Activated CD4-positive, alpha-beta memory T cell treated with anti-CD3 and anti-CD28 coated beads for 36 hours (primary cell): Measurements from ENCODE around the gene TPP1. TPM values are rescaled to one million over a fixed set of nuclear protein-coding genes. Genes with fewer than 3 reads are reported as not detected.

Source experiments
- CTCF ChIA-PET: fragments of 350-600 bp; sonication (Branson Sonifier 250); formaldehyde crosslinking; loops from one replicate; lab custom pipeline; 2021; ENCODE audit warnings: antibody characterized with exemption, inconsistent platforms; lab: Charles Lee
- POLR2A ChIA-PET: fragments of 350-600 bp; sonication (Branson Sonifier 250); formaldehyde crosslinking; loops from one replicate; lab custom pipeline; 2021; ENCODE audit warnings: antibody characterized with exemption; lab: Charles Lee
- DNase-seq: peaks from one replicate; pipeline ENCODE4 v3.0.0-alpha.2; 2020
- H3K27ac Mint-ChIP-seq: one replicate; pipeline ENCODE4 v1.8.0; 2021; ENCODE audit warnings: mixed read lengths
- H3K27me3 Mint-ChIP-seq: one replicate; pipeline ENCODE4 v1.8.0; 2021; ENCODE audit warnings: mixed read lengths
- H3K36me3 Mint-ChIP-seq: one replicate; pipeline ENCODE4 v1.8.0; 2021; ENCODE audit warnings: mixed read lengths
- H3K4me1 Mint-ChIP-seq: one replicate; pipeline ENCODE4 v1.8.0; 2021; ENCODE audit warnings: low read depth, mixed read lengths
- H3K4me3 Mint-ChIP-seq: one replicate; pipeline ENCODE4 v1.8.0; 2021; ENCODE audit warnings: mild to moderate bottlenecking, mixed read lengths
- H3K9me3 Mint-ChIP-seq: one replicate; pipeline ENCODE4 v1.8.0; 2021; ENCODE audit warnings: mixed read lengths
- intact Hi-C: fragments of 100-400 bp; cut with micrococcal nuclease; formaldehyde crosslinking; loops from one replicate; pipeline ENCODE4 v1.15.1; 2023
- total RNA-seq, 2 experiments: library from RNA; stranded (reverse); gene quantifications; one replicate each; pipeline ENCODE4 v1.2.3, GENCODE V29; 2021

TPP1 gene
- total RNA-seq, 2 experiments from 2014 or later: 53.2 to 56.6 TPM

DNA sequence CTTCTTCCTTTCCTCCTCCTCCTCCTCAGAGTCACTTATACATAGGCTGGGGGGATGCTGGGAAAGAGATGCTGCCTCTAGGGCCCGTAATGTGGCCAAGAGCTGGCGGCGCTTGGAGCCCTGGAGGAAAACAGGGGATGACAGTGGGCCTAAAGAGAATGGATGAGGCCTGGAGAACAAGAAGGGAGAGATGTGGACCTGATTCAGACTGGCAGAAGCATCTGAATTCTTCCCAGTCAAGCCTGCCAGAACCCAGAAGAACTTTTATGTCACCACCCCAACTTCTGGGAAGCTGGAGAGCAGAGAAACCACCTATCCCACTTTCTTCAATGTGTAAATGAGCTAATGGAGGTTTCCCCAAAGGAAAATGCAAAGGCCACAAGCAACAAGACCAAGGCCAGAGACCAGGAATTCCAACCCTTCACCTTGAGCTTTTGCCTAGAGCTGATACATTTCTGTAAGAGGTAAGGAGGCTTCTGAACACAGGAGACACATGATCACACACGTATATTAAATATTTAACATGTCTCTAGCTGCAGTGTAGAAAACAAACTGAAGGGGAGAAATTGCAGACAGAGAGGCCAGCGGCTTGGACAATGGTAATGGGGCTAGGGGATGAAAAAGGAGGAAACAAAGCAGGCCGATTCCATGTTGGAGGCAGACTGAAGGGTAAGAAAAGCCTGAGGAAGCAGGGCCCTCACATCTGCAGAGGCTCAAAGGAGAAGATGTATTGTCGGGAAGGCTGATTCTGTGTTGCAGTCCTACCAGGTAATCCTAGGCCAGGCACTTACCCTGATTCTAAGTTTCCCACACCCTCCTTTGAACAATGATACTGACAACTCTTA, 16.9 kb downstream of the TPP1 start:
- DNase-seq: no peak
- H3K36me3 Mint-ChIP-seq: peaks cover 30% of the 10 kb centered on the region
- intact Hi-C loops: loop anchor here (2.0 kb wide), 1 partner anchor 72 kb away; no protein-coding TSS in a partner anchor
- H3K4me3 Mint-ChIP-seq: no peak overlapping the region
- H3K27me3 Mint-ChIP-seq: no peaks in the 10 kb centered on the region
- CTCF ChIA-PET: interaction anchor here (1.0 to 3.5 kb wide), 6 partner anchors 10 to 104 kb away, joined by 3 to 36 read pairs (median 10); partner anchors contain the start of genes MRPL17, TAF10 and TPP1
- H3K27ac Mint-ChIP-seq: peak overlapping the region; percentile 2
- POLR2A ChIA-PET: interaction anchor here (0.6 to 2.9 kb wide), 3 partner anchors 8 to 81 kb away, joined by 3 to 20 read pairs (median 13); partner anchors contain the start of genes MRPL17 and TPP1
- no peaks in the 10 kb centered on the region for H3K9me3 Mint-ChIP-seq
- peaks cover 33% of the 10 kb centered on the region for H3K4me1 Mint-ChIP-seq

DNA sequence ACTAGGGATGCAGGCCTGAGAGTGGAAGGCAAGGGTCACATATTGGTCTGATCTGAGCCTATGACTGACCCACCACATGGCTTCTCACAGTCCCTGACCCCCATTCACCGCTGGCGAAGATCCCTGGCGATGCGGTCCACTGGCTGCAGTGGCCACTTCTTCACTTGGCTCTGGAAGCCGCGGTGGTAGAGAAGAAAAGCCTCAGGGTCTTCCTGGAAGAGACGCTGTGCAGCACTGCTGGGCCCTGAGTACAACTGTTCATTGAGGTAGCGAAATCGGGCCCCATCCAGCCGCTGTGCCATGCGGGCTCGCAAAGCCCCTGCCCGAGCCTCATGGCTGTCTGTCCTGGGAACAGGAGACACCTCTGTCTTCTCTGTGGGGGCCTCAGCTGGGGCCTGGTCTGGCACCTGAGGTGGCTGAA, 18.2 kb downstream of the TPP1 start:
- Mint-ChIP-seq H3K9me3 (no peaks in the 10 kb centered on the region), H3K4me3 (no peak overlapping the region), H3K4me1 (peaks cover 34% of the 10 kb centered on the region), H3K27ac (no peak overlapping the region), H3K36me3 (peaks cover 31% of the 10 kb centered on the region), H3K27me3 (no peaks in the 10 kb centered on the region)
- ChIA-PET CTCF (interaction anchor here (0.6 to 1.0 kb wide), 2 partner anchors 70 to 918 kb away, joined by 3 to 5 read pairs; no protein-coding TSS in a partner anchor), POLR2A (no interaction called here)
- DNase-seq: no peak
- intact Hi-C loops: no loop called here

DNA sequence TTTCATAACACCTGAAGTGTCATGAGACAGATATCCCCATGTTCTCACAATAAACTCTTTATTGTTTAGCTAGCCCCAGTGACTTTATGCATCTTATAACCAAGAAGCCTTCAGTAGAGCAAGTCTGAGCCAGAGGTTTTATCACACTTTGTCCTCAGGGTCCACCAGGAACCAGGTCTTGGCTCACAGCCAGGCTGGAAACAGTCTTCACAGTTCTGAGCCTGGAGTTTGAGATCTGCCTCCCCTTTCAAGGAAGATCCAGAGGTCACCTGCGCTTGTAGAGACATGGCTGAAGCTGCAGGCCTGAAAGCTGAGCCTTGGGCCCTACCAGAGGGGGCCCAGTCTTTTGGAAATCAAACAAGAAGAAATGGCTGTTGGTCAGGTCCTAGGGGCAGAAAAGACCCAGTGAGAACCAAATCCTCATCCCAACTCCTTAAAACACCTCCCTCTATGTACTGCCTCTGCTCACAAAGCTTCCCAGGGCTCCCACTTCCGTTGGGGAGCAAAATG, 19.3 kb downstream of the TPP1 start:
- intact Hi-C loops: no loop called here

DNA sequence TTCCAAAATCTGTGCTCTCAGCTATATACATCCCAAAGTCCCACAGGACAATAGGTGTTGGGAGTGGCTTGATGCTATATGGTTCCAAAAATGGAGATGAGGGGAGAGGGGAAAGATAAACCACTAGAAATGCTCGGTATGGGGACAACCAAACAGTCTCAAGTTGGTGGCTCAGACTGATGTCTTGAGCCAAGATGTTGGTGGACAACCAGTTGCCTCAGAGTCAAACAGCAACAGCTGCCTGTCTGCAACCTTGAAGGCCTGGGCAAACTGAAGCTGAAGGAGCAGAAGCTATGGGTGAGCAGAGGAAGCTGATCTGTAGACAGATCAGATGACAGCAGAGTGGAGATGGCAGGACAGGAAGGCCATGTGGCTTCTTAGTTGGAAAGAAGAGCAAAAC, 19.8 kb downstream of the TPP1 start:
- intact Hi-C loops: no loop called here
- POLR2A ChIA-PET: interaction anchor here (0.7 kb wide), 1 partner anchor 10 kb away, joined by 4 read pairs; no protein-coding TSS in a partner anchor
- CTCF ChIA-PET: interaction anchor here (0.9 to 1.1 kb wide), 4 partner anchors 68 to 158 kb away, joined by 3 read pairs; partner anchors contain the start of gene MRPL17
- Mint-ChIP-seq H3K4me1 (peaks cover 40% of the 10 kb centered on the region), H3K36me3 (peaks cover 34% of the 10 kb centered on the region), H3K9me3 (no peaks in the 10 kb centered on the region), H3K27ac (no peak overlapping the region), H3K4me3 (no peak overlapping the region), H3K27me3 (no peaks in the 10 kb centered on the region)
- no peak for DNase-seq

More for the DNA sequence above, 19.3 kb downstream of the TPP1 start:
- peaks cover 37% of the 10 kb centered on the region for H3K4me1 Mint-ChIP-seq
- CTCF ChIA-PET: interaction anchor here (1.0 to 1.1 kb wide), 3 partner anchors 69 to 158 kb away, joined by 3 read pairs; partner anchors contain the start of gene MRPL17
- no peaks in the 10 kb centered on the region for H3K27me3 Mint-ChIP-seq
- no peak for DNase-seq
- H3K36me3 Mint-ChIP-seq: peaks cover 31% of the 10 kb centered on the region
- no peak overlapping the region for H3K4me3 Mint-ChIP-seq
- H3K27ac Mint-ChIP-seq: no peak overlapping the region
- POLR2A ChIA-PET: interaction anchor here (0.7 to 0.8 kb wide), 2 partner anchors 9 to 67 kb away, joined by 3 to 4 read pairs; no protein-coding TSS in a partner anchor
- no peaks in the 10 kb centered on the region for H3K9me3 Mint-ChIP-seq

DNA sequence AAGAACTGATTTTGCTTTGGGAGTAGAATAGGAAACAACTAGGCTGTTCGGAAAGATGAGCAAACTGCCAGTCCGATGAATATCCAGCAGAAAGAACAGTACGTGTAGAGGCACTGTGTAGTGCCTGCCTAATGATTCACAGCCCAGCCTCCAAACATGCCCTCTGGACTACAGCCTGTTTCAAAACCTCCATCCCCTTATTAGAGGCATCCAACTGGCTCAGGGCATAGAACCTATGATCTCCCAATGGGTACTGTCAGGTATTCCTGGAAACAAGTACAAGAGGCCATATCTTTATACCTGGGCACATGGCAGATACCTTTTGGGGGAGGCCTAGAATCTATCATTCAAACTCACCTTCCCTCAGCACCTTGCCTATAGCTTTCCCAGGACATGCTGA, 20.7 kb downstream of the TPP1 start:
- no peak overlapping the region for H3K27ac Mint-ChIP-seq
- POLR2A ChIA-PET: no interaction called here
- H3K36me3 Mint-ChIP-seq: peaks cover 40% of the 10 kb centered on the region
- DNase-seq: no peak
- peaks cover 48% of the 10 kb centered on the region for H3K4me1 Mint-ChIP-seq
- no peak overlapping the region for H3K4me3 Mint-ChIP-seq
- H3K27me3 Mint-ChIP-seq: no peaks in the 10 kb centered on the region
- intact Hi-C loops: no loop called here
- CTCF ChIA-PET: interaction anchor here (0.6 to 0.9 kb wide), 2 partner anchors 85 to 108 kb away, joined by 3 read pairs; partner anchors contain the start of gene MRPL17
- H3K9me3 Mint-ChIP-seq: no peaks in the 10 kb centered on the region

DNA sequence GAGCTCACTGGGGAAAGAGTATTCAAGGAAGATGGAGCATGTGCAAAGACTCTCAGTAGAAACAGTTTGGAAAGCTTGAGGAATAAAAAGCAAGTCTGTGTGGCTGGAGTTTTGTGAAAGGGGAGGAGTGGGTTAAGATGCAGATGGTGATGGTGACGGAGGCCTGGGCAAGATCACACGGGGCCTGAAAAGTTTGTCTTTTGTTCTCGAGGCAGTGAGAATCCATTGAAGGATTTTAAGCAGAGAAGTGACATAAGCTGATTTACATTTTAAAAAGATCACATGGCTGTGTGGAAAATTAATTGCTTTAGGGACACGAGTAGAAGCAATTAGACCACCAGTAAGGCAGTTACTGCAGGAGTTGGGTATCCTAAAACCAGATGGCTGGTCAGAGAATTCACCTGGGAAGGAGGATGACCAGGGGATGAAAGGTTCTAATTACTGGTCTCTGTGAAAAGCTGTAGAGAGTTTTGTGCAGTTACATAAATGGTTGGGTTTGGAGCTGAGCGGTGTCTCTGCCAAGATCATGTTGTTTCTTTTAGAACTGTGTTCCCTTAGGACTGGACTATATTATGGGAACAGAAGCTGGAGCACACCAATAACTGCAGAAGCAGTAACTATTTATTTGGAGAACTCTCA, 22.9 kb downstream of the TPP1 start:
- Mint-ChIP-seq H3K36me3 (peaks cover 45% of the 10 kb centered on the region), H3K9me3 (no peaks in the 10 kb centered on the region), H3K4me1 (peaks cover 37% of the 10 kb centered on the region), H3K27ac (peak overlapping the region; percentile 7), H3K4me3 (no peak overlapping the region), H3K27me3 (no peaks in the 10 kb centered on the region)
- intact Hi-C loops: no loop called here
- ChIA-PET POLR2A (interaction anchor here (2.4 kb wide), 1 partner anchor 9 kb away, joined by 5 read pairs; no protein-coding TSS in a partner anchor), CTCF (interaction anchor here (0.7 to 1.4 kb wide), 6 partner anchors 15 to 110 kb away, joined by 3 to 6 read pairs (median 4); partner anchors contain the start of genes MRPL17 and TAF10)
- DNase-seq: no peak

DNA sequence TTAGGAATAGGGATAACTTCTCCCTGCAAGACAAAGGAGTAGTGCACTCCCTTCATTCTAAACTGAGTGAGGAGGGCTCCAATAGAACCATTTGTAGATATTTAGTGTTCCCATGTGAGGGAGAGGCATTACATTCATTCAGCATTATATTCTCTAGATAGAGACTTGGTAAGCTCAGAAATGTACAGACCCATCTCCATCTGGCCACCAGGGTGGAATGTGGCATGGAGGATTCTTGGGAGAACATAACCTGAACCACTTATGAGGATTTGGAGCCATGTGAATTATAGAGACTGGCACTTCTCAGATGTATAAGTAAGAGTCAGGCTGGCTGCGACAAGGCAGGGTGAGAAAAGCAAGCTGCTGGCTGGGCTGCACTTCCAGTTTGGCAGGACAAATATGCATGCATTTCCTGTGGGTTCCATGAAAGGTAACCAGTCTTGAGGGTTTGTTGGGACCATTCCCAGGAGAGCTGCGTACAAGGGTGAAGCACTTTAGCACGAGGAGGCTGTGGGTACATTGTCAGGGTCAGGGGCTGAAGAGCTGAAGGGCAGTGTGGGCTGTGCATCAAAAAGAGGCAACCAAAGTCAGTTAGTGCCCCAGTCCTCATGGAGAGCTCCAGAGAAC, 25.0 kb downstream of the TPP1 start:
- Mint-ChIP-seq H3K9me3 (no peaks in the 10 kb centered on the region), H3K36me3 (peaks cover 41% of the 10 kb centered on the region)

DNA sequence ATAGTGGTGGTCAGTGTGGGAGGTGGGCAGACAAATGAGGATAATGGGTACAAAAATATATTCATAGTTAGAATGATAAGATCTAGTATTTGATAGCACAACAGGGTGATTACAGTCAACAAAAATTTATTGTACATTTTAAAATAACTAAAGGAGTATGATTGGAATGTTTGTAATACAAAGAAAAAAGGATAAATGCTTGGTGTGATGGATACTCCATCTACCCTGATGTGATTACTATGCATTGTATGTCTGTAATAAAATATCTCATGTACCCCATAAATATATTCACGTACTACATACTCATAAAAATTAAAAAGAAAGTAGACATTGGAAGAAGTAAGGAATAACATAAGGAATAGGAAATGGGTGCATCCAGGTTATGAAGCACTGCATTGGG, 31.2 kb downstream of the TPP1 start:
- H3K4me3 Mint-ChIP-seq: no peak overlapping the region
- intact Hi-C loops: no loop called here
- peaks cover 34% of the 10 kb centered on the region for H3K36me3 Mint-ChIP-seq
- ChIA-PET CTCF (no interaction called here), POLR2A (interaction anchor here (1.3 kb wide), 1 partner anchor 9 kb away, joined by 5 read pairs; no protein-coding TSS in a partner anchor)
- H3K27me3 Mint-ChIP-seq: no peaks in the 10 kb centered on the region
- peaks cover 20% of the 10 kb centered on the region for H3K9me3 Mint-ChIP-seq
- no peak for DNase-seq
- no peaks in the 10 kb centered on the region for H3K4me1 Mint-ChIP-seq
- H3K27ac Mint-ChIP-seq: no peak overlapping the region

More for the DNA sequence above, 25.0 kb downstream of the TPP1 start:
- intact Hi-C loops: no loop called here
- no peak overlapping the region for H3K27ac Mint-ChIP-seq
- peaks cover 29% of the 10 kb centered on the region for H3K4me1 Mint-ChIP-seq
- DNase-seq: no peak
- H3K4me3 Mint-ChIP-seq: no peak overlapping the region
- H3K27me3 Mint-ChIP-seq: no peaks in the 10 kb centered on the region
- ChIA-PET POLR2A (interaction anchor here (1.2 kb wide), 1 partner anchor 9 kb away, joined by 3 read pairs; no protein-coding TSS in a partner anchor), CTCF (interaction anchor here (0.6 to 1.8 kb wide), 5 partner anchors 89 to 215 kb away, joined by 3 to 4 read pairs (median 3); partner anchors contain the start of gene MRPL17)

DNA sequence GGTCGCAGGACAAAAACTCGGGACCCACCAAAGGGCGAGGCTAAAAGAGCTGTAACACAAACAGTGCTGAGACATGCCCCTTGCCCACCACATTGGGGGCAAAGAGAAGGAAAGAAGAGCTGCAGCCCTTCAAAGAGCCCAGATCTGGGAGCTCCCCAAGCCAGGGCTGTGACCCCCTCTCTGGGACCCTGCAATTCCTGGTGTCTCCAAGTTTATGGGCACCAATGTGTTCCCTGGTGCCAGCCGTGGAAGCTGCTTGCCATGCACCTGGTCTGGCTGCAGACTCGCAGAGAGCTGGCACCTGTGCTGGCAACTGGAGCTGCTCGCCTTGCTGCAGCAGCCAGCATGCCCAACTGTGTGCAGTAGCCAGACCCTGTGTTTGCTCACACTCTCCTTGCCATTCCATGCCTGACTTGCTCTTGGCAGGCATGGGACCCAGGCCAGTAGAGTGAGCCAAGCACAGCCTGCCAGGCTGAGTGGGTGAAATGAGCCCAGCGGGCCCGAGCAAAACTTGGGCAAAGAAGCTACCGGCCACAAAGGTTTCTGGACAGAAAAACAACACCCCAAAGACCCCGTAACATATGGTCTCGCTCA, 31.8 kb downstream of the TPP1 start:
- no peak overlapping the region for H3K4me3 Mint-ChIP-seq

DNA sequence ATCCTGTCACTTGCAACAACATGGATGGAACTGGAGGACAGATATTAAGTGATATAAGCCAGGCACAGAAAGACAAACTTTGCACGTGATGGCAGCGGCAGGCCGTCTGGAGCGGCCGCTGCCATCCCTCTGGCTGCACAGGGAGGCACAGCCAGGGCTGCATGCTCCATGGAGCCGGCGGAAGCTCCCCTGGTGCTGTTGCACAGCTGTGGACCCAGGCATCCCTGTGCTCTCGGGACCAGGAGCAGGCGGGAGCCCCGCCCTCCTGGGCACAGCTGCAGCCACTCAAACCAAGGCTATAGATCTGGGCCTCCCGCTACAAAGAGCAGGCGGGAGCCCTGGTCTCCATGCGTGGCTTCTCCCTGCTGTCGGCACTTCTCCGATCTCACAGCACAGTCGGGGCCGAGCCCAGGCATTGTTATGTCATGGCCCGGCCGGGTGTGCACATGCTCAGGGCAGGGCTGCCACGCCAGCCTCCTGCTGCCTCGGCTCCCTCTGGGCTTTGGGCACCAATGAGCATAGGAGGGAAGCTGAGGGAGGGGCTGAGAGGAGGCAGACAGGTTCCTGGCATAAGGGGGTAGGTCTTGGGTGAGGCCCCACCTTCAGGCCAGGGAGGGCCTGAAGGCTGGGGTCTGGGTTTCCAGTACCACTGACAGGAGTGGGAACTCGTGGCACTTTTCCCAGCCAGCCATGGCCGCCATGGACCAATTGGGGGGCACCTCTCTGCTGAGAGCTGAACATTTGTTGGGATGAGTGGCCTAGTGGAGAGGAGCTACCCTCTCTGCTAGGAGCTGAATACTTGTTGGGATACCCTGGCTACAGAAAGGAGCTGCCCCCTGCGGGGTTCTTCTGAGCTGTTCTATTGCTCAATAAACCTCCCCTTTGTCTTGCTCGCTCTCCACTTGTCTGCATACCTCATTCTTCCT, 32.5 kb downstream of the TPP1 start:
- H3K4me3 Mint-ChIP-seq: no peak overlapping the region
- H3K27ac Mint-ChIP-seq: no peak overlapping the region
- no peaks in the 10 kb centered on the region for H3K27me3 Mint-ChIP-seq
- peaks cover 25% of the 10 kb centered on the region for H3K9me3 Mint-ChIP-seq
- intact Hi-C loops: no loop called here
- POLR2A ChIA-PET: interaction anchor here (1.3 kb wide), 1 partner anchor 10 kb away, joined by 5 read pairs; no protein-coding TSS in a partner anchor
- CTCF ChIA-PET: no interaction called here
- peaks cover 38% of the 10 kb centered on the region for H3K36me3 Mint-ChIP-seq
- no peaks in the 10 kb centered on the region for H3K4me1 Mint-ChIP-seq
- no peak for DNase-seq

More for the DNA sequence above, 31.8 kb downstream of the TPP1 start:
- intact Hi-C loops: no loop called here
- no peak for DNase-seq
- no peaks in the 10 kb centered on the region for H3K27me3 Mint-ChIP-seq
- H3K9me3 Mint-ChIP-seq: peaks cover 23% of the 10 kb centered on the region
- H3K4me1 Mint-ChIP-seq: no peaks in the 10 kb centered on the region
- POLR2A ChIA-PET: interaction anchor here (1.3 kb wide), 1 partner anchor 9 kb away, joined by 5 read pairs; no protein-coding TSS in a partner anchor
- H3K36me3 Mint-ChIP-seq: peaks cover 38% of the 10 kb centered on the region
- H3K27ac Mint-ChIP-seq: no peak overlapping the region
- CTCF ChIA-PET: no interaction called here
